ENCODE results near the gene IGFL1.
"Not testable (repeated sequence)": the region's sequence is repeated elsewhere in the genome, so short reads cannot be mapped to it uniquely, and the experiment has no call there.

The IGFL1 gene

DNA sequence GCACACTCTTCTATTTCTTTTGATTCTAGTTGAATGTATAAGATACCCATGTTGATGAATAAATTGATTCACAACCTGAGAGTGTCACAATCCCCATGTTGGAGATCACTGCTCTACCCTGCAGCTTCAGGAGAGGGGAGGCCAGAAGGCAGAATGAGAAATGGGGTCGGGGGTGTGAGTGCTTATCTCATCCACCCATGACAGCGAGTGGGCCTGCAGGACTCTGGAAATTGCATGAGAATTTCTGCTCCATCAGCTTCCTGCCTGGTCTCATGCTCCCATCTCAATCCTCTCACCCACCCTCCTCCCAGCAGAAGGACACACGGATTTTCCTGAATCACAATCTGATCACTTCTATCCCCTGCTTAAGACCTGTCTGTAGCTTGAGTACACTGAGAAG, 22.9 kb upstream of the IGFL1 start:
- TF ChIP-seq, protein P1, sequence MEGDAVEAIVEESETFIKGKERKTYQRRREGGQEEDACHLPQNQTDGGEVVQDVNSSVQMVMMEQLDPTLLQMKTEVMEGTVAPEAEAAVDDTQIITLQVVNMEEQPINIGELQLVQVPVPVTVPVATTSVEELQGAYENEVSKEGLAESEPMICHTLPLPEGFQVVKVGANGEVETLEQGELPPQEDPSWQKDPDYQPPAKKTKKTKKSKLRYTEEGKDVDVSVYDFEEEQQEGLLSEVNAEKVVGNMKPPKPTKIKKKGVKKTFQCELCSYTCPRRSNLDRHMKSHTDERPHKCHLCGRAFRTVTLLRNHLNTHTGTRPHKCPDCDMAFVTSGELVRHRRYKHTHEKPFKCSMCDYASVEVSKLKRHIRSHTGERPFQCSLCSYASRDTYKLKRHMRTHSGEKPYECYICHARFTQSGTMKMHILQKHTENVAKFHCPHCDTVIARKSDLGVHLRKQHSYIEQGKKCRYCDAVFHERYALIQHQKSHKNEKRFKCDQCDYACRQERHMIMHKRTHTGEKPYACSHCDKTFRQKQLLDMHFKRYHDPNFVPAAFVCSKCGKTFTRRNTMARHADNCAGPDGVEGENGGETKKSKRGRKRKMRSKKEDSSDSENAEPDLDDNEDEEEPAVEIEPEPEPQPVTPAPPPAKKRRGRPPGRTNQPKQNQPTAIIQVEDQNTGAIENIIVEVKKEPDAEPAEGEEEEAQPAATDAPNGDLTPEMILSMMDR (IDR thresholded peaks at IDR 0.05; ENCODE audit: low read depth, low read length, missing control alignments): no peak

DNA sequence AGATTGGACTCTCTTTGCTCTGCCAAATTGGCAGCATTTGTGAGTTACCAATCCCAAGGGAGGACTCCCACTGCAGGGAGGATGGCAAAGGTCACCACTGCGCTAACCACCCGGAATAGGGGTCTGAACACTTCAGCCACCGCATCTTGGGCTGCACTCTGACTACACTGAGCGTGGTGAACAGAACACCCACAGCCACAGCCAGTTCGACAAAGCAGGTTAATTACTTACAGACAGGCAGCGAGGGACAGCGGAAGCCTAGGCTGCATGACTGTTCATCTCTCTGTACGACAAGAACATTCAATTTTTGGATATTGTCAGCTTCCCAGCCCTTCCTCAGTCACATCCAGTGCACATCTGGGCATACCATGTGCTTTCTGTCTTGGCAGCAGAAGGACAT, 21.7 kb upstream of the IGFL1 start:
- in situ Hi-C loops (cut with HindIII; ENCODE audit: low sequenced_read_pairs); DNase-seq (ENCODE audit: low read depth); H3K4me3 ChIP-seq (ENCODE audit: low read depth, low read length): not testable (repeated sequence)

More for the DNA sequence above, 22.9 kb upstream of the IGFL1 start:
- DNase-seq (ENCODE audit: low read depth): no peak
- in situ Hi-C loops (cut with HindIII; ENCODE audit: low sequenced_read_pairs): no loop called here
- H3K4me3 ChIP-seq (ENCODE audit: low read depth, low read length): no peak overlapping the region

DNA sequence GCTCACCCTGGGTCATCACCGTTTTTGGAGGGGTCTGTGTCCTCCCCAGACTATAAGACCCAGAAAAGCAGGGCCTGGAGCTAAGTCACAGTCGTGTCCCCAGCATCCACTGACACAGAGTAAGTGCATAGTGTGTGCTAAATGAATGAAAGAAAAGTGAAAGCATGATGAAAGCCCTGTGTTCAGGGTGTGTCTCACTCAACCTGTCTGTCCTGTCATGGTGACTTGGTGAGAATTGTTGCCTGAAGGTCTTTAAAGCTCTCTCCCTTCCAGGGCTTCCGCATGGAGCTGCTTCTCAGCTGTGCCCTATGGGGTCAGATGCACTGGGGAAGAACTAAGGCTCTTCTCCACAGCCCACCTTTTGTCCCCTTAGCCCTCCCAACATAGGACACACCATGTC, 20.5 kb upstream of the IGFL1 start:
- TF ChIP-seq, protein P1 (IDR thresholded peaks at IDR 0.05; ENCODE audit: low read depth, low read length, missing control alignments): no peak
- in situ Hi-C loops (cut with HindIII; ENCODE audit: low sequenced_read_pairs): no loop called here
- no peak for DNase-seq (ENCODE audit: low read depth)
- H3K4me3 ChIP-seq (ENCODE audit: low read depth, low read length): no peak overlapping the region

DNA sequence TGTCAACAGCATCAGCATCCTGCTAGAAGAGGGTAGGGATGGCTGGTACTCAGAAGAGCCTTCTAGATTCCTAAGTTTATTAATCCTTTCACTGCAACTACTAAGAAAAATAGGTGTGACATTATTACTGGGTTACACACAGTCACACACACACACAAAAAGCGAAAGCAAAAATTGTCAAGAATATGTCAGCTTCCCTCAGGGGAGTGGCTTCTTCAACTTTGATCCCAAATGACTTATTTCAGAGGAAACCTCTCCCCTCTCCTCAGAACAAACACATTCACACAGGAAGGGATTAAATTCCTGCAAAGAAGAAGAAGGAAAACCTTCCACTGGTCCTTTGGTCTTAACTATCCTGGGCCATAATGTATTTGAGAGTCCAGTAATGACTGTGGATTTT, 20.1 kb upstream of the IGFL1 start:
- in situ Hi-C loops (cut with HindIII; ENCODE audit: low sequenced_read_pairs): no loop called here
- no peak overlapping the region for H3K4me3 ChIP-seq (ENCODE audit: low read depth, low read length)
- DNase-seq (ENCODE audit: low read depth): no peak
- TF ChIP-seq, protein P1 (IDR thresholded peaks at IDR 0.05; ENCODE audit: low read depth, low read length, missing control alignments): no peak

DNA sequence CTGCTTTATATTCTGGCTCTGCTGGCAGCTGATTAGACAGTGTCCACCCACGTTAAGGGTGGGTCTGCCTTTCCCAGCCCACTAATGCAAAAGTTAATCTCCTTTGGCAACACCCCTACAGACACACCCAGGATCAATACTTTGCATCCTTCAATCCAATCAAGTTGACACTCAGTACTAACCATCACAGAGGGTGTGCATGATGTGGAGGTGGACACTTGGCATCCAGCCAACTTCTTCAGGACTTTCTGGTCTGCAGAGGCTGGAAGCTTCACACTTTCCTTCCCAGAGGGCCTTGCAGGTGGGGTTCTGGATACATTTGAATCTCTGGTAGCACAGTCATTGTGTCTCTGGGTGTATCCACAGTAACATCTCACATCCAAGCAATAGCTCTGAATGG, 18.9 kb upstream of the IGFL1 start:
- in situ Hi-C loops (cut with HindIII; ENCODE audit: low sequenced_read_pairs): no loop called here
- H3K4me3 ChIP-seq (ENCODE audit: low read depth, low read length): no peak overlapping the region
- TF ChIP-seq, protein P1 (IDR thresholded peaks at IDR 0.05; ENCODE audit: low read depth, low read length, missing control alignments): no peak
- no peak for DNase-seq (ENCODE audit: low read depth)

DNA sequence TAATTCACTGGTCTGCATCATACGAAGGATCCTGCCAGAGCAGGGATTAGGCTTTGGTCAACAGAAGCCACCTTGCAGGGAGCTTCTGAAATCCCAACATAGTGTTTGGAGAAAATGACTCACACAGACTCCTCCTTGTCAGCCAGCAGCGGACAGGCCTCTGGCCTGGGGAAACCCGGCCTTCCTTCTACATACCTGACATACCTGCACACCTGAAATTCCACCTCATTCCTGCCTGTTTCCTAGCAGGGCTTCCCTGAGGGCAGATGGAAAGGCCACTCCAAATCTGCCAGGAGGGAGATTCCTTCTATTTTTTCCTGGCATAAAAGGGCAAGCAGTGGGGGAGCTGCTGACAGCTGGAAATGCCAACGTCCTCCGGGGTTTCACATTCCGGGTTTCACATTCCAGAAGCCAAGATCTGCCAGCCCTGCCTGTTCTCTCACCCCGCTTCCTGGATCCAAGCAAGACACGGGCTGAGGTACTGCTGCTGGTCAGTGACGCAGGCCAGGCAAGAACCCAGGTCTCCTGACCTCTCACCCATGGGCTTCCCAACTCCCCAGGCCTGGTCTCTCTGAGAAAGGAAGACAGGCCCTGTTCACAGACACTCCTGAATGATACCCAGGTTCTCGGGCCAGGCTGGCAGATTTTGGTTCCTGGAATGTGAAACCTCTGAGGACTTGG, 18.2 kb upstream of the IGFL1 start:
- DNase-seq (ENCODE audit: low read depth): no peak
- no peak overlapping the region for H3K4me3 ChIP-seq (ENCODE audit: low read depth, low read length)
- in situ Hi-C loops (cut with HindIII; ENCODE audit: low sequenced_read_pairs): no loop called here
- TF ChIP-seq, protein P1 (IDR thresholded peaks at IDR 0.05; ENCODE audit: low read depth, low read length, missing control alignments): no peak

DNA sequence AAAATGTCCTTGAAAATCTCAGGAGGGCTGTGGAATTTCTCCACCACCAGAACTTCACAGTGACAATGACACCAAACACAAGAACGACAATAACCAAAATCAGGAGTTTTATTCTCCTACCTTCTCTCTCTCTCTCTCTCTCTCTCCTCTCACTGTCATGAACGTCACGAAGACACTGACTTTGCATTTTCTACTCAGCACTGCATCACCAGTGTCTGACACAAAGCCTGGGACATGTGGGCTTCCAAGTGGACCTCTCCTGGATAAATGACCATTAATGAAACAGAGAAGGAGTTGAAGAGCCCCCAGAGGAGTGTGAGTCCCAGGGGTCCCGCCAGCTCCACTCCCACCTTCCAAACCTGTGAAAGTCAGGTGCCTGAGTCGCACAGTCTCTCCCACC, 16.9 kb upstream of the IGFL1 start:
- in situ Hi-C loops (cut with HindIII; ENCODE audit: low sequenced_read_pairs); H3K4me3 ChIP-seq (ENCODE audit: low read depth, low read length); DNase-seq (ENCODE audit: low read depth): not testable (repeated sequence)

DNA sequence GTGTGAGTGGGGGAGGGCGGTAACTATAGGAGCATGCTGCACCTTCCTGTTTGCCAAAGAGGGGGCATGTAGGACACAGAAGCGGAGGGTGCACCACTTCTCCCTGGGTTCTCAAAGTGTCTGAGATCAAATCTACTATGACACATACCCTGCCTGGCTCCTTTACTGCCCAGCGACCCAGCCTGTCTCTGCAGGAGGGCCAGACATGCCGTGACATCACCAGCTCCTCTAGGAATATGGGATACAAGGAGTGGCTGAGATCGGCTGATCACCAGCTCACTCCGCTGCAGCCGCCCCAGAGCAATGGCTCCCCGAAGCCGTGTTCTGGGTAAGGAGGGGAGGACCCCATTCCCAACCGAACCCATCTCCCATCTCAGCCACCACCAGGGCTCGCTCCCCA, 16.4 kb upstream of the IGFL1 start:
- DNase-seq (ENCODE audit: low read depth): no peak
- TF ChIP-seq, protein P1 (IDR thresholded peaks at IDR 0.05; ENCODE audit: low read depth, low read length, missing control alignments): no peak
- H3K4me3 ChIP-seq (ENCODE audit: low read depth, low read length): no peak overlapping the region
- in situ Hi-C loops (cut with HindIII; ENCODE audit: low sequenced_read_pairs): no loop called here

Data from astrocyte of the cerebellum (primary cell).